ENCODE measurements around the gene MTHFD1L.

- TF ChIP-seq, protein P1, sequence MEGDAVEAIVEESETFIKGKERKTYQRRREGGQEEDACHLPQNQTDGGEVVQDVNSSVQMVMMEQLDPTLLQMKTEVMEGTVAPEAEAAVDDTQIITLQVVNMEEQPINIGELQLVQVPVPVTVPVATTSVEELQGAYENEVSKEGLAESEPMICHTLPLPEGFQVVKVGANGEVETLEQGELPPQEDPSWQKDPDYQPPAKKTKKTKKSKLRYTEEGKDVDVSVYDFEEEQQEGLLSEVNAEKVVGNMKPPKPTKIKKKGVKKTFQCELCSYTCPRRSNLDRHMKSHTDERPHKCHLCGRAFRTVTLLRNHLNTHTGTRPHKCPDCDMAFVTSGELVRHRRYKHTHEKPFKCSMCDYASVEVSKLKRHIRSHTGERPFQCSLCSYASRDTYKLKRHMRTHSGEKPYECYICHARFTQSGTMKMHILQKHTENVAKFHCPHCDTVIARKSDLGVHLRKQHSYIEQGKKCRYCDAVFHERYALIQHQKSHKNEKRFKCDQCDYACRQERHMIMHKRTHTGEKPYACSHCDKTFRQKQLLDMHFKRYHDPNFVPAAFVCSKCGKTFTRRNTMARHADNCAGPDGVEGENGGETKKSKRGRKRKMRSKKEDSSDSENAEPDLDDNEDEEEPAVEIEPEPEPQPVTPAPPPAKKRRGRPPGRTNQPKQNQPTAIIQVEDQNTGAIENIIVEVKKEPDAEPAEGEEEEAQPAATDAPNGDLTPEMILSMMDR (IDR thresholded peaks at IDR 0.05), result no peak
- TF ChIP-seq EP300 (IDR thresholded peaks at IDR 0.05) (no peak), POLR2A (IDR thresholded peaks at IDR 0.05) (no peak), POLR2AphosphoS5 (IDR thresholded peaks at IDR 0.05) (no peak)
These were observed 1.5 kb downstream of the MTHFD1L start for GRCh38 chr6:150866991-150867501.
